ENCODE data around the gene KRTAP19-2. TPM values are rescaled to one million over a fixed set of nuclear protein-coding genes. Genes with fewer than 3 reads are reported as not detected.

KRTAP19-2 gene
- not detected in 2 replicates for total RNA-seq

GRCh38 chr21:30487336-30487735 is at the start of gene KRTAP19-2:
Gene KRTAP19-2, minus strand, starts transcription at chr21:30487436. Its CDS starts 88 bp downstream, at chr21:30487348.

GRCh38 chr21:30502041-30502440 is 14.8 kb upstream of the KRTAP19-2 start, which contains the start of gene KRTAP19-5:
Gene KRTAP19-5, minus strand, starts transcription at chr21:30502141. Its CDS starts 51 bp downstream, at chr21:30502090.

GRCh38 chr21:30497065-30497464 is 9.8 kb upstream of the KRTAP19-2 start, which contains the start of gene KRTAP19-4:
Gene KRTAP19-4, minus strand, starts transcription at chr21:30497165. Its CDS starts 55 bp downstream, at chr21:30497110.

GRCh38 chr21:30491963-30492428 is 4.8 kb upstream of the KRTAP19-2 start, which contains the start of gene KRTAP19-3:
Gene KRTAP19-3, minus strand, starts transcription at chr21:30492013. Its CDS starts 56 bp downstream, at chr21:30491957.

GRCh38 chr21:30480145-30480544 is 7.1 kb downstream of the KRTAP19-2 start, which contains the start of gene KRTAP19-1:
Gene KRTAP19-1, minus strand, starts transcription at chr21:30480367. Its CDS starts 50 bp downstream, at chr21:30480317.

GRCh38 chr21:30439975-30440374 is 47.3 kb downstream of the KRTAP19-2 start, which contains the start of gene KRTAP15-1:
Gene KRTAP15-1, plus strand, starts transcription at chr21:30440275. Its CDS starts 53 bp downstream, at chr21:30440328.

Small RNAs within 50 kb of the gene (small RNA-seq; reads per million reads assigned to genes)
- not detected for gene AP000567.1
- not detected for gene KRTAP19-10P
- gene KRTAP19-11P: not detected
- gene KRTAP19-9P: not detected

Other genes with a start within 250 kb of the KRTAP19-2 start
- gene KRTAP24-1, start 204.5 kb downstream of the KRTAP19-2 start, total RNA-seq: not detected in 2 replicates
- gene KRTAP25-1, start 197.9 kb downstream of the KRTAP19-2 start, total RNA-seq: not detected in 2 replicates
- not detected in 2 replicates for gene KRTAP26-1, start 167.1 kb downstream of the KRTAP19-2 start, total RNA-seq
- not detected in 2 replicates for gene KRTAP27-1, start 149.7 kb downstream of the KRTAP19-2 start, total RNA-seq
- gene KRTAP23-1, start 138.8 kb downstream of the KRTAP19-2 start, total RNA-seq: not detected in 2 replicates
- gene KRTAP13-2, start 115.2 kb downstream of the KRTAP19-2 start, total RNA-seq: not detected in 2 replicates
- not detected in 2 replicates for gene KRTAP13-1, start 91.4 kb downstream of the KRTAP19-2 start, total RNA-seq
- not detected in 2 replicates for gene KRTAP13-3, start 61.5 kb downstream of the KRTAP19-2 start, total RNA-seq
- gene KRTAP13-4, start 57.2 kb downstream of the KRTAP19-2 start, total RNA-seq: not detected in 2 replicates
- gene KRTAP15-1, start 47.2 kb downstream of the KRTAP19-2 start, total RNA-seq: not detected in 2 replicates
- not detected in 2 replicates for gene KRTAP19-1, start 7.1 kb downstream of the KRTAP19-2 start, total RNA-seq
- gene KRTAP19-3, start 4.6 kb upstream of the KRTAP19-2 start, total RNA-seq: not detected in 2 replicates
- not detected in 2 replicates for gene KRTAP19-4, start 9.7 kb upstream of the KRTAP19-2 start, total RNA-seq
- gene KRTAP19-5, start 14.7 kb upstream of the KRTAP19-2 start, total RNA-seq: not detected in 2 replicates
- gene KRTAP19-6, start 54.4 kb upstream of the KRTAP19-2 start, total RNA-seq: not detected in 2 replicates
- gene KRTAP19-7, start 73.9 kb upstream of the KRTAP19-2 start, total RNA-seq: not detected in 2 replicates
- not detected in 2 replicates for gene KRTAP22-2, start 103.0 kb upstream of the KRTAP19-2 start, total RNA-seq
- gene KRTAP6-3, start 105.0 kb upstream of the KRTAP19-2 start, total RNA-seq: not detected in 2 replicates
- gene KRTAP6-2, start 111.5 kb upstream of the KRTAP19-2 start, total RNA-seq: not detected in 2 replicates
- gene KRTAP22-1, start 113.7 kb upstream of the KRTAP19-2 start, total RNA-seq: not detected in 2 replicates
- not detected in 2 replicates for gene KRTAP6-1, start 126.5 kb upstream of the KRTAP19-2 start, total RNA-seq
- gene KRTAP20-1, start 129.0 kb upstream of the KRTAP19-2 start, total RNA-seq: not detected in 2 replicates
- gene KRTAP20-4, start 133.2 kb upstream of the KRTAP19-2 start, total RNA-seq: not detected in 2 replicates
- not detected in 2 replicates for gene KRTAP20-2, start 147.8 kb upstream of the KRTAP19-2 start, total RNA-seq
- gene KRTAP20-3, start 155.4 kb upstream of the KRTAP19-2 start, total RNA-seq: not detected in 2 replicates
- not detected in 2 replicates for gene KRTAP21-3, start 231.3 kb upstream of the KRTAP19-2 start, total RNA-seq

Measured in subcutaneous preadipocyte (primary cell).